ENCODE data around the gene FOXN3.

Gene FOXN3

DNA sequence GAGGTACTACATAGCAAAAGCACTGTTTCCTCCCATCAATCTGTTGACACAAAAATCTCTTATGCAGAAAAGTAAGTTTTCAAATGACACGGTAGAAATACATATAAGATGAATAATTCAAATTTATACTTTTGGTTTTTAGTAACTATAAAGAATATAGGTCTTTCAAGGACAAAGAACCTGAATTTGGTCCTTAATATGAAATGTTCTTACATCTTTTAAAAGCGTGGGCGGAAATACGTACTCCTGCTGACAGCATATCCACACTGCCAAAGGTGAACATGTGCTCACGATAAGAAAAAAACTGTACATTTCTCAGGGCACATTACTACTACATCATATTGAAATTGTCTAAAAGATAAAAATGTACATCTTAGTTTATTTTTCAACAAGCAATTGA is 127.6 kb downstream of the FOXN3 start:
- ChIA-PET POLR2A (ENCODE audit: low non-redundant PET) (no interaction called here), CTCF (no interaction called here)
- DNase-seq (ENCODE audit: low spot score), result no peak
- TF ChIP-seq, protein P1, sequence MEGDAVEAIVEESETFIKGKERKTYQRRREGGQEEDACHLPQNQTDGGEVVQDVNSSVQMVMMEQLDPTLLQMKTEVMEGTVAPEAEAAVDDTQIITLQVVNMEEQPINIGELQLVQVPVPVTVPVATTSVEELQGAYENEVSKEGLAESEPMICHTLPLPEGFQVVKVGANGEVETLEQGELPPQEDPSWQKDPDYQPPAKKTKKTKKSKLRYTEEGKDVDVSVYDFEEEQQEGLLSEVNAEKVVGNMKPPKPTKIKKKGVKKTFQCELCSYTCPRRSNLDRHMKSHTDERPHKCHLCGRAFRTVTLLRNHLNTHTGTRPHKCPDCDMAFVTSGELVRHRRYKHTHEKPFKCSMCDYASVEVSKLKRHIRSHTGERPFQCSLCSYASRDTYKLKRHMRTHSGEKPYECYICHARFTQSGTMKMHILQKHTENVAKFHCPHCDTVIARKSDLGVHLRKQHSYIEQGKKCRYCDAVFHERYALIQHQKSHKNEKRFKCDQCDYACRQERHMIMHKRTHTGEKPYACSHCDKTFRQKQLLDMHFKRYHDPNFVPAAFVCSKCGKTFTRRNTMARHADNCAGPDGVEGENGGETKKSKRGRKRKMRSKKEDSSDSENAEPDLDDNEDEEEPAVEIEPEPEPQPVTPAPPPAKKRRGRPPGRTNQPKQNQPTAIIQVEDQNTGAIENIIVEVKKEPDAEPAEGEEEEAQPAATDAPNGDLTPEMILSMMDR (conservative IDR thresholded peaks at IDR 0.05; ENCODE audit: low read depth), result no peak
- no peak overlapping the region for H3K27ac ChIP-seq

DNA sequence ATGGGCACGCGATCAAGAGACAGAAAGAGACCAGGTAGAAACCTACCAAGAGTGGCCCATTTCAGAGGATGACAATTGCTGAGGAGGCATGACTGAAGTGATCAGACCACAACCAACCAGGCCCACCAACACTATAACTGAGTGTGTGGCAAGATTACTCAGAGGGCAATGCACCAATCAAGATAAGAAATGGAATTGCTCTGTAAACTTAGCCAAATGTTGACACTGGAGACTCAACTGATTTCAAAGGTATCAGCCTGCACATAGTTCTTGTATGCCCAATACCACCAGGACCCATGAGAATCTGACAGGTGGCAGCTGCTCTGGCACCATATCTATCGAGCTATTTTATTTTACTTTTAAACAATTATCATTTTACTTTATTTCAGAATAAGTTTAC is 128.9 kb downstream of the FOXN3 start:
- TF ChIP-seq, protein P1 (conservative IDR thresholded peaks at IDR 0.05; ENCODE audit: low read depth), result no peak
- ChIA-PET CTCF (no interaction called here), POLR2A (ENCODE audit: low non-redundant PET) (no interaction called here)
- no peak overlapping the region for H3K27ac ChIP-seq
- DNase-seq (ENCODE audit: low spot score), result no peak

DNA sequence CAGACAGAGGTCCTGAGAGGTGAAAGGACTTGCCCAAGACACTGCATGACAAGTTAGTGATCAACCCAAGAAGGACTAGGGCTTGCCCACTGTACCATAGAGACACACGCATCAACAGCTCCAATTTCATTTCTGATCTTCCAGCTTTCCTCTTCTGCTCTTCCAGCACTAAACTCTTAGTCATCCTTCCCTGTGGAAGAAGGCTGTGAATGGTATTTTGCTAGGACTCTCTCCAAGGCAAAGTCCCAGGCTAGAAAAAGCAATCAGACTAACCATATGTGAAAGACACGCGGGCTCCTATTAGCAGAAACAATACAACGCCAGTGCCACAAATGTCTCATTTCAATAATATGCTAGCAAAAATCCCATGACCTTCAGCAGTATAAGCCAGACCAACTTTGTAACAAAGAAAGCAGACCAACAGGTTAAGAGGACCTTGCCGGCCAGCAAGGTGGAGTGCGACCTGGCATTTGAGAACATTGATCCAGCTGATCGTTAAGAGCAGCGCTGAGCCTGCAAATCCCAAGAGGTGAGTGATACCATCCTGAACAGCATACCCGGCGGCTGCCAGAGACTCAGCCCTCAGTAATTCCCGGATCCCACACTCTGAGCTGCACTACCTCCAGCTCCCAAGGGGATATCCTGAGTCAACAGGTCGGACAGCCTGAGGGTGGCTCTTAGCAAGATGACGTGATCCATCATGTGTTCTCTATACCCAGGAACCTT is 132.5 kb downstream of the FOXN3 start:
- no peak overlapping the region for H3K27ac ChIP-seq
- CTCF ChIA-PET, result interaction anchor here (0.6 kb wide), 1 partner anchor 55 kb away, joined by 3 read pairs; no protein-coding TSS in a partner anchor
- TF ChIP-seq, protein P1 (conservative IDR thresholded peaks at IDR 0.05; ENCODE audit: low read depth), result no peak
- POLR2A ChIA-PET (ENCODE audit: low non-redundant PET), result no interaction called here
- no peak for DNase-seq (ENCODE audit: low spot score)

DNA sequence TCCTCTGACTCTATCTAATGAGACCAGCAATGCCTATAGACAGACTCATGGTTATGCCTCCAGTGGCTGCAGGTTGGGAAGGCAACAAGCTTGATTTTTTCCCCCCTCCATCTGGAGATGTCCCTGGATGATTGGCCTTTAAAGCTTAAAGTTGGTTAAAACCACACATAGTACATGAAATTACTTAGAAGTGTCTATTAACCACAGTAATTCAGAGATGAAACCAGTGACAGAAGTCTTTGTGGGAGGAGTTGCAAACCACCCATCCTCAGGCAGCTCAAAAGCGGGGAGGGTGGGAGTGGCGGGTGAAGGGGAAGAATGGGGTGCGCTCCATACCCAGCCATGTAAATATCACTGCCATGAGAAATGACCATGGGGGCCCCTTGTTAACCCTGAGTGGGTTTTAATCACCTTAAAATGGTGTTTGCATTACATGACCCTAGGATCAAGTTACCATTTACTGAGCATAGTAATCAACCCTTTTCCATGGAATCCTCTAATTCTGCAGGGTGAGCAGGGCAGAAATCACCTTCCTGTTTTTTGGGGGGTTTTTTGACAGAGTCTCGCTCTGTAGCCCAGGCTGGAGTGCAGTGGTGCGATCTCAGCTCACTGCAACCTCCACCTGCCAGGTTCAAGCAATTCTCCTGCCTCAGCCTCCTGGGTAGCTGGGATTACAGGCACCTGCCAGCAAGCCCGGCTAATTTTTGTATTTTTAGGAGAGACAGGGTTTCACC is 133.5 kb downstream of the FOXN3 start:
- CTCF ChIA-PET, result interaction anchor here (1.0 kb wide), 1 partner anchor 23 kb away, joined by 3 read pairs; no protein-coding TSS in a partner anchor
- POLR2A ChIA-PET (ENCODE audit: low non-redundant PET), result no interaction called here
- no peak overlapping the region for H3K27ac ChIP-seq
- DNase-seq (ENCODE audit: low spot score), result no peak
- TF ChIP-seq, protein P1 (conservative IDR thresholded peaks at IDR 0.05; ENCODE audit: low read depth), result no peak

- CTCF ChIA-PET, result no interaction called here
- no peak overlapping the region for H3K27ac ChIP-seq
- POLR2A ChIA-PET (ENCODE audit: low non-redundant PET), result no interaction called here
- TF ChIP-seq, protein P1 (conservative IDR thresholded peaks at IDR 0.05; ENCODE audit: low read depth), result no peak
- no peak for DNase-seq (ENCODE audit: low spot score)
Observed at GRCh38 chr14:89282191-89282590, 134.8 kb downstream of the FOXN3 start.

GRCh38 chr14:89280600-89280999 is 136.4 kb downstream of the FOXN3 start:
- ChIA-PET POLR2A (ENCODE audit: low non-redundant PET) (no interaction called here), CTCF (interaction anchor here (0.7 kb wide), 1 partner anchor 254 kb away, joined by 3 read pairs; no protein-coding TSS in a partner anchor)
- H3K27ac ChIP-seq, result no peak overlapping the region
- TF ChIP-seq, protein P1 (conservative IDR thresholded peaks at IDR 0.05; ENCODE audit: low read depth), result no peak
- DNase-seq (ENCODE audit: low spot score), result no peak
